Testis (tissue), 3 donors: ENCODE measurements around the gene NRL. TPM values are rescaled to one million over a fixed set of nuclear protein-coding genes. Genes with fewer than 3 reads are reported as not detected.
"Not testable (repeated sequence)": the region's sequence is repeated elsewhere in the genome, so short reads cannot be mapped to it uniquely, and the experiment has no call there.

Experiments
- DNase-seq: peaks from one replicate; pipeline ENCODE4 v3.0.0-alpha.2; 2019
- H3K27ac ChIP-seq, 2 donors: fragments of 200-600 bp; sonication (generic); one replicate each; pipeline ENCODE4 v1.5.1; 2019
- H3K27me3 ChIP-seq: fragments of 200-600 bp; sonication (generic); one replicate; pipeline ENCODE4 v1.5.1; 2019
- H3K36me3 ChIP-seq: fragments of 200-600 bp; sonication (generic); one replicate; pipeline ENCODE4 v1.5.1; 2017; ENCODE audit warnings: low read depth; ENCODE audit errors: missing control alignments
- H3K4me1 ChIP-seq: fragments of 200-600 bp; sonication (generic); one replicate; pipeline ENCODE4 v1.5.1; 2019
- H3K4me3 ChIP-seq, 2 donors: fragments of 200-600 bp; sonication (generic); one replicate each; pipeline ENCODE4 v1.5.1; 2017 to 2019
- H3K9me3 ChIP-seq: fragments of 200-600 bp; sonication (generic); one replicate; pipeline ENCODE4 v1.5.1; 2017
- CTCF ChIP-seq, 3 experiments: fragments of 450-650 bp in 2 of 3; fragments of 200-600 bp in 1 of 3; sonication (generic) in 1 of 3; IDR thresholded peaks; one replicate each; pipeline ENCODE4 v1.5.1; 2016 to 2019; ENCODE audit warnings: antibody characterized with exemption in 3 of 3, mild to moderate bottlenecking in 2 of 3, moderate library complexity in 1 of 3
- POLR2A ChIP-seq: fragments of 450-650 bp; IDR thresholded peaks from one replicate; pipeline ENCODE4 v1.6.1; 2017; ENCODE audit warnings: antibody characterized with exemption, mild to moderate bottlenecking, moderate library complexity
- WGBS, 2 donors: methylation state at CpG; one replicate each; pipeline ENCODE4 v1.1.5; 2018; 5-methylcytosine and 5-hydroxymethylcytosine counted together
- intact Hi-C: fragments of 100-400 bp; cut with DNase I; formaldehyde crosslinking; loops from one replicate; pipeline ENCODE4 v1.15.1; 2023; ENCODE audit warnings: low total_unique reads
- microRNA-seq, 2 donors: library from miRNA; unstranded; fragments of <30 nt; microRNA quantifications; one replicate each; pipeline ENCODE4, GENCODE V29; 2016; ENCODE audit warnings: borderline number of aligned reads in 2 of 2, borderline replicate concordance in 1 of 2
- polyA plus RNA-seq: library from polyadenylated mRNA; stranded (reverse); fragments of 350-450 nt; fragmentation: Illumina TruSeq; extraction: RNeasy Lipid Tissue Mini Kit (QIAGEN cat#74804); gene quantifications from one replicate; pipeline ENCODE4 v1.2.3, GENCODE V29; 2014; ENCODE audit warnings: low read depth, low replicate concordance; ENCODE audit not compliant: insufficient read depth
- small RNA-seq, 2 donors: library from RNA; depleted of rRNA; stranded (forward); fragments of <200 nt; gene quantifications; one replicate each; pipeline ENCODE3, GENCODE V24; 2016
- total RNA-seq, 2 donors: library from RNA; depleted of rRNA; stranded (reverse); fragments of >200 nt; gene quantifications; one replicate each; pipeline ENCODE4 v1.2.3, GENCODE V29; 2016

The NRL gene
- total and polyA plus RNA-seq, 3 donors from 2014 or later = 6.6 to 8.3 (median 8.2) TPM

GRCh38 chr14:24035769-24036168, 79.0 kb downstream of the NRL start:
- peak overlapping the region; percentile 54 to 67 for H3K4me3 ChIP-seq
- H3K4me1 ChIP-seq, H3K27me3 ChIP-seq, H3K9me3 ChIP-seq, DNase-seq, H3K36me3 ChIP-seq, intact Hi-C loops: not testable (repeated sequence)
- WGBS, 2 donors = 42 to 56% methylated on average over 4 of the region's 4 CpGs
- peak in 1 of 3 experiments; percentile 7 for TF ChIP-seq CTCF (IDR thresholded peaks at IDR 0.05)
- H3K27ac ChIP-seq = peak overlapping the region in 1 of 2 donors; percentile 90

DNA sequence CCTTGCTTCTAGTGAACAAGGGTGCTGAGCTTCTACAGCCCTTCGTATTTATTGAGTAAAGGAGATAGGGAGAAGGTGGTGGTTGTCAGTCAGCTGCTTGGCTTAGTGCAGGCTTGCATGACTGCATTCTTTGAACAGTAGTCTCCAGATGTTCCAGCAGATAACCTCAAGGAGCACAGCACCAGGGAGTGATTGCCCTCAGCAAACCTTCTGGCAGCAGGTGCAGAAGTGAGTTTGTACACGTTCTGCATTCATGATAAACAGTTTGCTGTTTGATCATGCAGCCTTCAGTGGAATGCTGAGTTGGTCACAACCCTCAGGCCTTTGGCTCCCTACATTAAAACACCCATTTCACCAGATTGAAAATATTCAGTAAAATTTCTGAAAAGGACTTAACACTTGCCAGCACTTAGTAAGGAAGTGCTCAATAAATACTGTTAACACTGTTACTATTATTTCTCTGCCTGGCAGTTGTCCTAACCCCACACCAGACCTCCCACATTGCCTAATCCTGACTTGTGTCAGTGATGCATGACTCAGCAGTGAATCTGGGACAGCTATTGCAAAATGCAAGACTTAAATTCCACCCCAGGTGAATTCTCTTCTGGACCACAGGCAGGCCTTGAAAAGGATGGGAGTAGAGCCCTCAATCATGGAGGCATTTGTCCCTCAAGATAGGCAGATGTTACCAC, 81.9 kb downstream of the NRL start:
- intact Hi-C loops = no loop called here
- no peaks in the 10 kb centered on the region for H3K9me3 ChIP-seq
- no peaks in the 10 kb centered on the region for H3K36me3 ChIP-seq
- no peak for TF ChIP-seq POLR2A
- no peak for TF ChIP-seq CTCF (IDR thresholded peaks at IDR 0.05)
- no peaks in the 10 kb centered on the region for H3K27me3 ChIP-seq
- 61 to 69% methylated on average over 2 of the region's 2 CpGs for WGBS, 2 donors
- no peaks in the 10 kb centered on the region for H3K4me1 ChIP-seq
- peak; percentile 68 for DNase-seq
- no peak overlapping the region for H3K4me3 ChIP-seq
- H3K27ac ChIP-seq = no peak overlapping the region

GRCh38 chr14:24031331-24031730, 83.4 kb downstream of the NRL start:
- H3K9me3 ChIP-seq, DNase-seq, H3K36me3 ChIP-seq, H3K27ac ChIP-seq, H3K4me3 ChIP-seq, H3K27me3 ChIP-seq, intact Hi-C loops, H3K4me1 ChIP-seq: not testable (repeated sequence)
- 95% methylated on average over 2 of the region's 2 CpGs for WGBS, 2 donors

DNA sequence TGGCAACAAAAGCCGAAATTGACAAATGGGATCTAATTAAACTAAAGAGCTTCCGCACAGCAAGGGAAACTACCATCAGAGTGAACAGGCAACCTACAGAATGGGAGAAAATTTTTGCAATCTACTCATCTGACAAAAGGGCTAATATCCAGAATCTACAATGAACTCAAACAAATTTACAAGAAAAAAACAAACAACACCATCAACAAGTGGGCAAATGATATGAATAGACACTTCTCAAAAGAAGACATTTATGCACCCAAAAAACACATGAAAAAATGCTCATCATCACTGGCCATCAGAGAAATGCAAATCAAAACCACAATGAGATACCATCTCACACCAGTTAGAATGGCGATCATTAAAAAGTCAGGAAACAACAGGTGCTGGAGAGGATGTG, 85.1 kb downstream of the NRL start:
- H3K27ac ChIP-seq, H3K36me3 ChIP-seq, DNase-seq, H3K27me3 ChIP-seq, H3K4me1 ChIP-seq, H3K9me3 ChIP-seq, H3K4me3 ChIP-seq, intact Hi-C loops: not testable (repeated sequence)
- 94 to 97% methylated on average over 2 to 3 of the region's 3 CpGs for WGBS, 2 donors

Small RNA genes lying within 50 kb of the gene (microRNA-seq; reads per million reads assigned to microRNA genes)
- 0 reads per million in 2 donors for gene MIR7703

Small RNA genes lying within 50 kb of the gene (small RNA-seq; reads per million reads assigned to genes)
- 0.37 to 0.47 reads per million in 2 donors for gene RNA5SP383

Other genes with a start within 250 kb of the NRL start
- 10 to 100 TPM; 33.6 to 41.8 TPM for gene DHRS4, start 161.2 kb downstream of the NRL start, total RNA-seq
- gene DHRS4, start 161.2 kb downstream of the NRL start, polyA plus RNA-seq = 26.0 TPM
- gene DHRS4L2, start 126.0 kb downstream of the NRL start, total RNA-seq = 10 to 100 TPM; 15.7 to 23.4 TPM
- 22.4 TPM for gene DHRS4L2, start 126.0 kb downstream of the NRL start, polyA plus RNA-seq
- gene CARMIL3, start 62.9 kb downstream of the NRL start, total RNA-seq = 1 to 10 TPM; 7.7 to 8.6 TPM
- gene CARMIL3, start 62.9 kb downstream of the NRL start, polyA plus RNA-seq = 6.8 TPM
- gene CPNE6, start 43.4 kb downstream of the NRL start, total RNA-seq = under 1 TPM; 0.12 to 0.71 TPM
- gene CPNE6, start 43.4 kb downstream of the NRL start, polyA plus RNA-seq = 5.7 TPM
- gene PCK2, start 20.6 kb downstream of the NRL start, total RNA-seq = 10 to 100 TPM; 20.7 to 30.6 TPM
- gene PCK2, start 20.6 kb downstream of the NRL start, polyA plus RNA-seq = 43.6 TPM
- gene DCAF11, start 172 bp downstream of the NRL start, total RNA-seq = 10 to 100 TPM; 67.6 to 68.0 TPM
- 77.4 TPM for gene DCAF11, start 172 bp downstream of the NRL start, polyA plus RNA-seq
- 1 to 10 TPM; 2.2 to 3.5 TPM for gene FITM1, start 15.7 kb upstream of the NRL start, total RNA-seq
- gene FITM1, start 15.7 kb upstream of the NRL start, polyA plus RNA-seq = 3.7 TPM
- gene PSME1, start 21.2 kb upstream of the NRL start, total RNA-seq = 10 to 100 TPM; 43.3 to 63.9 TPM
- gene PSME1, start 21.2 kb upstream of the NRL start, polyA plus RNA-seq = 101 TPM
- gene EMC9, start 26.6 kb upstream of the NRL start, total RNA-seq = 10 to 100 TPM; 15.2 to 23.9 TPM
- gene EMC9, start 26.6 kb upstream of the NRL start, polyA plus RNA-seq = 33.7 TPM
- gene PSME2, start 31.7 kb upstream of the NRL start, total RNA-seq = 10 to 100 TPM; 49.8 to 78.1 TPM
- 122 TPM for gene PSME2, start 31.7 kb upstream of the NRL start, polyA plus RNA-seq
- gene RNF31, start 32.5 kb upstream of the NRL start, total RNA-seq = 10 to 100 TPM; 94.5 to 96.8 TPM
- 71.0 TPM for gene RNF31, start 32.5 kb upstream of the NRL start, polyA plus RNA-seq
- 10 to 100 TPM; 45.7 to 56.2 TPM for gene IRF9, start 46.3 kb upstream of the NRL start, total RNA-seq
- gene IRF9, start 46.3 kb upstream of the NRL start, polyA plus RNA-seq = 74.8 TPM
- gene REC8, start 57.1 kb upstream of the NRL start, total RNA-seq = 10 to 100 TPM; 27.7 to 55.9 TPM
- 58.8 TPM for gene REC8, start 57.1 kb upstream of the NRL start, polyA plus RNA-seq
- gene IPO4, start 73.9 kb upstream of the NRL start, total RNA-seq = 100 to 1,000 TPM in 1 of 2 donors, 10 to 100 TPM in 1; 85.9 to 140 TPM
- 156 TPM for gene IPO4, start 73.9 kb upstream of the NRL start, polyA plus RNA-seq
- 10 to 100 TPM; 45.0 to 50.0 TPM for gene TM9SF1, start 80.5 kb upstream of the NRL start, total RNA-seq
- gene TM9SF1, start 80.5 kb upstream of the NRL start, polyA plus RNA-seq = 53.2 TPM
- gene TSSK4, start 90.7 kb upstream of the NRL start, total RNA-seq = 10 to 100 TPM; 19.4 to 27.4 TPM
- 78.2 TPM for gene TSSK4, start 90.7 kb upstream of the NRL start, polyA plus RNA-seq
- gene CHMP4A, start 98.5 kb upstream of the NRL start, total RNA-seq = 100 to 1,000 TPM in 1 of 2 donors, 10 to 100 TPM in 1; 52.9 to 111 TPM
- gene CHMP4A, start 98.5 kb upstream of the NRL start, polyA plus RNA-seq = 56.3 TPM
- 10 to 100 TPM; 17.3 to 19.5 TPM for gene MDP1, start 101.1 kb upstream of the NRL start, total RNA-seq
- 20.1 TPM for gene MDP1, start 101.1 kb upstream of the NRL start, polyA plus RNA-seq
- gene NEDD8, start 117.4 kb upstream of the NRL start, total RNA-seq = 100 to 1,000 TPM in 1 of 2 donors, 10 to 100 TPM in 1; 94.6 to 110 TPM
- gene NEDD8, start 117.4 kb upstream of the NRL start, polyA plus RNA-seq = 180 TPM
- 10 to 100 TPM; 30.0 to 42.2 TPM for gene GMPR2, start 118.0 kb upstream of the NRL start, total RNA-seq
- gene GMPR2, start 118.0 kb upstream of the NRL start, polyA plus RNA-seq = 49.9 TPM
- gene TINF2, start 127.7 kb upstream of the NRL start, total RNA-seq = 10 to 100 TPM; 27.5 to 32.1 TPM
- gene TINF2, start 127.7 kb upstream of the NRL start, polyA plus RNA-seq = 45.6 TPM
- gene TGM1, start 148.2 kb upstream of the NRL start, total RNA-seq = 10 to 100 TPM in 1 of 2 donors, 1 to 10 TPM in 1; 3.6 to 10.5 TPM
- gene TGM1, start 148.2 kb upstream of the NRL start, polyA plus RNA-seq = 5.4 TPM
- gene RABGGTA, start 156.6 kb upstream of the NRL start, total RNA-seq = 10 to 100 TPM; 70.9 to 90.2 TPM
- 33.5 TPM for gene RABGGTA, start 156.6 kb upstream of the NRL start, polyA plus RNA-seq
- gene DHRS1, start 184.8 kb upstream of the NRL start, total RNA-seq = 10 to 100 TPM; 22.5 to 24.6 TPM
- 19.2 TPM for gene DHRS1, start 184.8 kb upstream of the NRL start, polyA plus RNA-seq
- 10 to 100 TPM; 25.0 to 27.6 TPM for gene NOP9, start 184.9 kb upstream of the NRL start, total RNA-seq
- gene NOP9, start 184.9 kb upstream of the NRL start, polyA plus RNA-seq = 20.1 TPM
- gene CIDEB, start 193.0 kb upstream of the NRL start, total RNA-seq = 1 to 10 TPM; 3.8 to 6.6 TPM
- gene CIDEB, start 193.0 kb upstream of the NRL start, polyA plus RNA-seq = 7.0 TPM
- gene LTB4R2, start 195.2 kb upstream of the NRL start, total RNA-seq = 10 to 100 TPM; 23.4 to 28.1 TPM
- gene LTB4R2, start 195.2 kb upstream of the NRL start, polyA plus RNA-seq = 4.2 TPM
- 10 to 100 TPM; 10.3 to 10.9 TPM for gene LTB4R, start 196.6 kb upstream of the NRL start, total RNA-seq
- 5.5 TPM for gene LTB4R, start 196.6 kb upstream of the NRL start, polyA plus RNA-seq
- gene ADCY4, start 220.1 kb upstream of the NRL start, total RNA-seq = 10 to 100 TPM; 13.9 to 23.1 TPM
- gene ADCY4, start 220.1 kb upstream of the NRL start, polyA plus RNA-seq = 10.0 TPM
- 10 to 100 TPM in 1 of 2 donors, 1 to 10 TPM in 1; 3.2 to 11.3 TPM for gene RIPK3, start 225.0 kb upstream of the NRL start, total RNA-seq
- 2.8 TPM for gene RIPK3, start 225.0 kb upstream of the NRL start, polyA plus RNA-seq